ENCODE measurements around the gene SEC24C.
"Not testable (repeated sequence)": the region's sequence is repeated elsewhere in the genome, so short reads cannot be mapped to it uniquely, and the experiment has no call there.

Gene SEC24C

DNA sequence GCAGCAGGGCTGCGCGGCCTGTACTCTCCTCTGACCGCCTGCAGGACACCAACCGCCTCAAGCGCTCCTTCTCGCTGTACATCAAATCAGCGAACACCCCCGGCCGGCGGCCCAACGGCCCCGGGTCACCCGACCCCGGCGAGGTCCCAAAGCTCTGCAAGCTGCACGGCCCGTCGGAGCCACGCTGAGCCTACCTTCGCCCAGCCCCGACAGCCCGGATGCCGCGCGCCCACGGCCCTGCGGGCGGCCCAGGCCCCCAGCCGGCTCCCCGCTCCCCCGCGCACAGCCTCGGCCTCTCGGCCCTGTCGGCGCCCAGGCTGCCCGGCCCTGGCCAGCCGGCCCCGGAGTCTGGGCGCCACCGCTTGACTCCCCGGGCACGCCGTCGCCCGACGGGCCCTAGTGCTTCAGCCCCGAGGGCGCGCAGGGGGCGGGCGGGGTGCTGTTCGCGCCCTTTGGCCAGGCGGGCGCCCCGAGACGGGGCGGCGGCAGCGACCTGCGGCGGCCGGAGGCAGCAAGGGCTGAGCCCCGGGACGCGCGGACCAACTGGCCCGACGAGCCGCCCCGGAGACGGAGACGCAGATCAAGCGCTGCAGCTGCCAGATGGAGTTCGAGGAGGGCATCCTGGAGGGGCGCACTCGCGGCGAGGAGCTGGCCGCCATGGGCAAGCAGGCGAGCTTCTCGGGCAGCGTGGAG, 11.1 kb upstream of the SEC24C start:
- no peak for DNase-seq

DNA sequence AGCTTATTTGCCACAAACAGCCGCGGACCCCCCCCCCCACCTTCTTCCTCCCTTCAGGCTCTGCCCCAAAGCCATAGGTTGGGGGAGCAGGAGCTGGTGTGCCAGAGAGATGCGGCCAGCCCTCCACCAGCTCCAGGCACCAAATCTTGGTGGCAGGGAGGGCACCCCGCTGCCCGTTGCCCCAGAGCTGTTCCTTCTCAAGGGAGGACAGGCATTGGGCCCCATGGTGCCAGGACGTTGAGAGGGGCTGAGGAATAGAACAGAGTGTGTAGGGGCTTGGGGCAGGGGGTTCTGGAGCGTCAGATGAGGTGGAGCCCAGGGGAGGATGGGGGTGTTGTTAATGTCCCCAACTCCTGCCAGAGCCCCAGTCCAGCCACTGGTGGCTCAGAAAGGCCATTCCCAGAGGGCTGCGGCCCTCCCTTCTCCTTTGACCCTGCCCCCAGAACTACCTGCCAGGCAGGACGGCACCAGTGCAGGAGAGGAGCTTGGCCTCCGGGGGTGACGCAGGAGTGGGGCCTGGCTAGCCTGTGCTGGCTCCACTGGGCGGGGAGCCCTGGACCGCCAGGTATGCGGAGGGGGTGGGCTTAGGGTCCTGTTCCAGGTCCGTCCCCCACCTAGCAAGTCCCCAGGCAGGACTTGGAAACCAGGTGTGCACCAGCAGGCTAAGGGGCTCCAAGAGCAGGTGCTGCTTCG, 10.0 kb upstream of the SEC24C start:
- DNase-seq, result no peak

GRCh38 chr10:73734796-73735305, 9.3 kb upstream of the SEC24C start:
- DNase-seq, result no peak

DNA sequence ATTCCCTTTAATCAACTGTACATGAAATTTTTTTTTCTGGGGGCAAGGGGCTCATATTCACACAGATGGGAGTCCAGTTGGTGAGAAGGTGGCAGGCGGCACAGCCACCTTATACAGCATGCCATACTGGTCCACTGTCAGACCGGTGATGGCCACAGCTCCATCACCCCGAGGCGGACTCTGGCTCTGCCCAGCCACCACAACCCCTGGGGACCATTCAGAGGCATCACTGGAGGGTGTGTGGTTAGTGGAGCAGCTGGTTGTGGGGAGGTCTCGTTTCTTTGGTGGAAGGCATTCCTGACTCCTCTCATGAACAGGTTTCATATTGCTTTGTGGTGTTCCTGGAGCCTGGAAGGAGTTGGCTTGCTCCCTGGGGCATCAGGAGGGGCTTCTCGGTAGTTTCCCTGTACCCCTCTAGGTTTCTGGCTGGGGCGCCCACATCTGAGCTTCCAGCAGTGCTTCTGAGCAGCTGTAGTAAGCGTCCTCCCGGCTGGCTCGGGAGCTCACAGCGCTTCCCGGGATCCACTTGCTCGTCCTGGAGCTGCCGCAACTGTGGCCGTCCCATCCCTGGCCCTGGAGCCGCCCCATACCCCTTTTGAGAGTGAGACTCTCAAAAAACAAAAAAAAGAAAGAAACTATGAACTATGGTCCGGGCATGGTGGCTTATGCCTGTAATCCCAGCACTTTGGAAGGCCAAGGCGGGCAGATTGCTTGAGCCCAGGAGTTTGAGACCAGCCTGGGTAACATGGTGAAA, 3.5 kb upstream of the SEC24C start:
- not testable (repeated sequence) for DNase-seq

- no peak for DNase-seq
These were observed 1.8 kb upstream of the SEC24C start for GRCh38 chr10:73742454-73742734.

DNA sequence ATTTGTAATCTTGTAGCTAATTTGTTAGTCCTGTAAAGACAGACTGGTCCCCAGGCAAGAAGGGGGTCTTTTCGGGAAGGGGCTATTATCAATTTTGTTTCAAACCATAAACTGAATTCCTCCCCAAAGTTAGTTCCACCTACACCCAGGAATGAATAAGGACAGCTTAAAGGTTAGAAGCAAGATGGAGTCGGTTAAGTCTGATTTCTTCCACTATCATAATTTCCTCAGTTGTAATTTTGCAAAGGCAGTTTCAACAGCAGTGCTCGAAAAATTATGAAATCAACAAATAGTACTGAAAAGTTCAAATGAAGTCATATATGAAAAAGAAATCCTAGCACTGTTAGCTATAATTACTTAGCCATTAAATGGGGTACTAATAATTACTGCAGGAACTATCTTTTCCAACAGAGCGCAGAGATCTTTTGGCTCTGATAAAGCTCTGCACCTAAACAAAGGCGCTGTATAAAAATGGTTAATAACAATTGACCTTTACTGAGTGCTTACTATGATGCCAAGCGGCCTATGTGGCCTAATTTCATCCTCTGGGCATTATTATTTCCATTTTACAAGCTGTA, 756 bp upstream of the SEC24C start:
- DNase-seq, result no peak

- no peak for DNase-seq
These were observed 448 bp downstream of the SEC24C start for GRCh38 chr10:73744664-73744975.

GRCh38 chr10:73746721-73747120, 2.5 kb downstream of the SEC24C start:
- DNase-seq, result no peak

DNA sequence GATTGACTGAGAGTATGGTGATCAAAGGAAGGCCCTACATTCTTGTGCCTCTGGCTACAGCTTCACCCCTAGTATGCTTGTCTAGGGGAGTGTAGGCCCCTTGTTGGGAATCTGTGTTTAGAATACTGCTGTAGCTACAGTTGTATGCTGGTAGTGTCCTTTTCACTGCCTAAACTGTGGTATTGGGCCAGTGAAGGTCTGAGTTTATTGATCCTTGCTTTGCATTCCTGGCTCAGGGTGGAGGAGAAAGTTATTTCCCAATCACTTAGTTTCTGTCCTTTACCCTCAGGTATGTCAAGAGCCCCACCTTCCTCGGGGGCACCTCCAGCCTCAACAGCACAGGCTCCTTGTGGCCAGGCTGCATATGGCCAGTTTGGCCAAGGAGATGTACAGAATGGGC, 6.6 kb downstream of the SEC24C start:
- no peak for DNase-seq

- no peak for DNase-seq
These were observed 12.0 kb downstream of the SEC24C start for GRCh38 chr10:73756183-73756582.

GRCh38 chr10:73758704-73759511, 14.7 kb downstream of the SEC24C start:
- no peak for DNase-seq

- DNase-seq, result no peak
These were observed 15.4 kb downstream of the SEC24C start for GRCh38 chr10:73759512-73760115.

- DNase-seq, result no peak
These were observed 17.6 kb downstream of the SEC24C start for GRCh38 chr10:73761781-73762180.

GRCh38 chr10:73762915-73763314, 18.7 kb downstream of the SEC24C start:
- no peak for DNase-seq

GRCh38 chr10:73763343-73763742, 19.2 kb downstream of the SEC24C start:
- DNase-seq, result no peak

GRCh38 chr10:73765066-73765465, 20.9 kb downstream of the SEC24C start:
- no peak for DNase-seq

GRCh38 chr10:73768881-73769280, 24.7 kb downstream of the SEC24C start:
- DNase-seq, result no peak

GRCh38 chr10:73769396-73769795, 25.2 kb downstream of the SEC24C start:
- DNase-seq, result no peak

GRCh38 chr10:73771722-73772280, 27.6 kb downstream of the SEC24C start:
- no peak for DNase-seq

GRCh38 chr10:73772281-73773151, 28.3 kb downstream of the SEC24C start:
- no peak for DNase-seq
